DMS114 treated with DMSO at 0.1 percent for 48 hours (cell line): Measurements from ENCODE around the gene NECAB2.

Experiments
- DNase-seq: peaks from one replicate; lab custom pipeline; 2025; ENCODE audit not compliant: unreplicated experiment; lab: John Stamatoyannopoulos, UW

The NECAB2 gene

GRCh38 chr16:83951544-83951943 is 16.5 kb upstream of the NECAB2 start:
- DNase-seq = no peak

DNA sequence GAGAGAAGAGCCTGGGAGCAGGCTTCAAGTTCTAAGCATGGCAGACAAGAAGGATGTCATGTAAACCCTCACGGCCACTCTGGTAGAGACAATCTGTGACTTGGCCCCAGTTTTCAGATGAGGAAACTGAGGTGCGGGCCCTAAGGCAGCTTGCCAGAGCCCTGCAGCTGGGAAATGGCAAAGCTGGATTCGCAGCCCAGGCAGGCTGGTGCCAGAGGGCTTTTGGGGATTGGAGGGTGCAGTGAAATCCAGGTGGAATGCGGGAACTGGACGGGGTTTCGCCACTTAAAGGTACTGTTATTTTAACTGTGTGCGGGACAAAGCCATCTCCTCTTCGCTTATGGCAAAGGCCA is 15.5 kb upstream of the NECAB2 start:
- no peak for DNase-seq

DNA sequence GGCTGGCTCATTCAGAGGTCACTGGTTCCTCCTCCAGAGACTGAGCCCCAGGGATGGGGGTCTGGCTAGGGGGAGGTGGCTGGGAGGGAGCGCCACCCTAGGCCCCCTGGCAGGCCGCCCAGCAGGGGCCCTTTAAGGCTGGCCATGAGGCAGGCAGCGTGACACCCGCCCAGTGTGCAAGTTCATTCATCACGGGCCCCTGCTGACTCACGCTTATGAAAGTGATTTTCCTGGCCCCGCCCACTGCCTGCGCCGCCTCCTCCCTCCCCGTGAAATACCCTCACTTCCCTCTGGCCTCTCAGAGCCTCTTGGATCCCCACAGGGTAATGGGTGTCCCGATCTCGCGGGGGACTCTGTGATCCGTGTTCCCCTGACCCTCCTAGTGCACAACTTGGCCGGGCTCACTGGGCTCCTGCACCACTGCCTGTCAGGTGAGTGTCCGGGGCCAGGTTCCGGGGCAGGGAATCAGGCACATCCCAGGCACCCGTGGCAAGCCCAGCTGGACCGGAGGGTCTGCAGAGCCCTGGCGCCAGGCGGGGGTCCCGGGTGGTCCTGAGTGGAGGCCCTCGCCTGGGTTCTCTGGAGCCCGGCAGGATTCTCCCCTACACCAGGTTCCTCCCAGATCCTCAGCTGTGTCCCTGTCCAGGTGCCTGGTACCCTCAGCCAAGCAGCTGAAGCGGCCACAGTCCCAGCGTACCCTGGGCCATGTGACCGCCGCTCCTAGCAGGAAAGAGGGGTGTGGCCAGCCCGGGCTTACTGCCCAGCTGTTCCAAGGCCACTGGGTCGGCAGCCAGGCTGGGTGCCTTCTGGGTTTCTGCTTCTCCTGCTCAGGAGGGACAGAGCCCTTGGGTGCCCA is 14.9 kb upstream of the NECAB2 start, which contains the start of gene OSGIN1:
Gene OSGIN1 (plus strand): TSS at position 301 of the 856 bp plus-strand sequence. CDS start 4,432 bp downstream, outside the sequence.
- peak; percentile 15 for DNase-seq

DNA sequence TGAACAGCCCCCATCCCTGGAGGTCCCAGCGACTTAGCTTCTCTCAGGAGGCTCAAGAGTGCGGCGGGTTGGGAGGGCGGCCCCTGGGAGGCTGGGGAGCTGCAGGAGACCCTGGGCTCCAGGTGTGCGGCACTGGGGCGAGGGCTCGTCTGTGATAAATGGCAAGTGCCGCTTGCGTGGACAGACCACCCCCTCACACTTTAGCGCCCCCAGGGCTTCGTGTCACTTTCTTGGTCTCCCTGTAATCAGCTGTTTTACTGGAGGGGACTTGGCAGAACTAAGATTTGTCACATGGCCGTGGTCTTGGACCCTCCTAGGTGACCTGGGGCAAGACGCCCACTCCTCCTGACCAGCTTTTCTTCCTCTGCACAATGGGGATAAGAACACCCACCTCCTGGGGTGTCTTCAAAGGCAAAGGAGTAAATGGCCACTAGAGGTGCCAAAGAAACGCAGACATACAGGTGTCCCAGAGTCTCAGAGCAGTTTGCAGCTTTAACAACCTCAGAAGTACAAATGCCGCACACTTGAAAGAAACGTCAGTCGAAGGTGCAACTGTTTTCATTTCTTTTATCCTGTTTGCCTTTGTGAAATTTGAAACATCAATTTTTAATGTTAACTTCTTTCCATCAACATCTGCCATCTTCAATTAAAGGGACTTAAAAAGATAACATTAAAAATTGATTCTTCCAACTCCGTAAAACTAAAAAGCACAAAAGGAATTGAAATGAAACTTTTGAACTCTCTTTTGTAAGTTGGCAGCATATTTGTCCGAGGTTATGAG is 14.1 kb upstream of the NECAB2 start:
- no peak for DNase-seq

- no peak for DNase-seq
These were observed 13.4 kb upstream of the NECAB2 start for GRCh38 chr16:83954577-83955016.

- DNase-seq = no peak
These were observed 12.6 kb upstream of the NECAB2 start for GRCh38 chr16:83955218-83956130.

- DNase-seq = peak; percentile 70
These were observed 11.4 kb upstream of the NECAB2 start for GRCh38 chr16:83956336-83957289.

GRCh38 chr16:83957296-83957855 is 10.7 kb upstream of the NECAB2 start:
- DNase-seq = no peak

DNA sequence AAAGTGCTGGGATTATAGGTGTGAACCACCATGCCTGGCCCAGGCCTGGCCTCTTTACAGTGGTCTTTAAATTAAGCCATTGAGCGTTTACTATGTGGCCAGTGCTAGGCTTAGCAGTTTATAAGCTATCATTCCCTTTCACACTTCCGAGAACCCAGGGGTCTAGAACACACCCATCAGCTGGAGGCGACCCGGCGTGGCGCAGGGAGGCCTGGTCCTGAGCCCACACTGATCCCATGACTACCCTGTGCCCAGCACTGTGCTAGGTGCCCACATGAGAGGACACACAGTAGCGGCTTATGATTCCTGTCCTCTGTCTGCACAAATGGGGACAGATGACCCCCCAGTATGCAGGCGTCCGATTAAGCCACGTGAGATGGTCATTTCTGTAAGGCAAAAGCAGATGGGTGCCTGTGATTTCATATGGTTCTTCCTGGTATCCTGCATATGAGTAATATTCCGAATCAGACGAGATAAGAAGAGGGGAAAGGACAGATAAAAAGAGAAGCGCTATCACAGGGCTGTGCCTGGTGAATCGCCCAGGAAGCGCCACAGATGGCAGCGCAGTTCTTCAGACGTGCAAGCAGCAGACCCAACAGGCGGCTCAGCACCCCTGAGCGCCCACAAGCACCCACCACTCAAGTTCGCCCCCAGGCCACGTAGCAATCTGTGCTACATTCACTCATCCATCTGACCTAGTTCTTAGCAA is 9.8 kb upstream of the NECAB2 start:
- DNase-seq = no peak

GRCh38 chr16:83958846-83959565 is 9.0 kb upstream of the NECAB2 start:
- DNase-seq = no peak

- no peak for DNase-seq
These were observed 8.2 kb upstream of the NECAB2 start for GRCh38 chr16:83959656-83960434.

DNA sequence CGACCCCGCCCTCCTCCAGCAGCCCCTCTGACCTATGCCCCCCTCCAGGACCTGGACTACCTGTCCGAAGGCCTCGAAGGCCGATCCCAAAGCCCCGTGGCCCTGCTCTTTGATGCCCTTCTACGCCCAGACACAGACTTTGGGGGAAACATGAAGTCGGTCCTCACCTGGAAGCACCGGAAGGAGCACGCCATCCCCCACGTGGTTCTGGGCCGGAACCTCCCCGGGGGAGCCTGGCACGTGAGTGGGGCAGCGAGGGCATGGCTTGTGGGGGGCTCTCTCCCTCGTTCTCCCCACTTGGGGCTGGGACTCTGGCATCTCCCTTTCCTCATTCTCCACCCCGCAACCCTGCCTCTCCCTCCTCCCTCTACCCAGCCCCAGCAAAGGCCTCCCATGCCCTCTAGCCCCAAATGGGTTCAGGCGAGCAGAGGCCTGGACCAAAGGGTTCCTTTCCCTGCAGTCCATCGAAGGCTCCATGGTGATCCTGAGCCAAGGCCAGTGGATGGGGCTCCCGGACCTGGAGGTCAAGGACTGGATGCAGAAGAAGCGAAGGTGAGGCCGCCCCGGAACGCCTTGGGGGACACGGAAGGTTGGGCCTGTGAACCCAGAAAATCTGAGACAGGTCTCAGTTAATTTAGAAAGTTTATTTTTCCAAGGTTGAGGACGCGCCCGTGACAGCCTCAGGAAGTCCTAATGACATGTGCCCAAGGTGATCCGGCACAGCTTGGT is 7.4 kb upstream of the NECAB2 start:
- DNase-seq = no peak

DNA sequence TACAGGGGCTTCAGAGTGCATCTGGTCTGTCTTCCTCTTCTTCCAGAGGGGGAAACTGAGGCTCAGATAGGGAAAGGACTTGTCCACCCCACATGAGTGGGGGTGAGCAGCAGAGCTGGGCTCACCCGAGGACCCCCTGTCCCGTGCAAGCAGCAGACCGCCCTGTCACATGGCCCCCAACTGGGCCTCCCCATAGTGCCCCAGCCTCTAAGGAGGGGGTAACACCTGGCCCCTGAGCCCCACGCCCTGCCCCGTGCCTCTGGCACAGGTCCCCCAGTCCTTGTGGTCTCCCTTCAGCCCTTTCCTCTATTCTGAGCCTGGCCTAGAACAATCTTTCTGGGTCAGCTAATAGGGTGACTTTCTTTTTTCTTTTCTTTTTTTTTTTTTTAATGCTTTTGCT is 6.5 kb upstream of the NECAB2 start:
- no peak for DNase-seq

- DNase-seq = no peak
These were observed 4.5 kb upstream of the NECAB2 start for GRCh38 chr16:83963277-83964119.

DNA sequence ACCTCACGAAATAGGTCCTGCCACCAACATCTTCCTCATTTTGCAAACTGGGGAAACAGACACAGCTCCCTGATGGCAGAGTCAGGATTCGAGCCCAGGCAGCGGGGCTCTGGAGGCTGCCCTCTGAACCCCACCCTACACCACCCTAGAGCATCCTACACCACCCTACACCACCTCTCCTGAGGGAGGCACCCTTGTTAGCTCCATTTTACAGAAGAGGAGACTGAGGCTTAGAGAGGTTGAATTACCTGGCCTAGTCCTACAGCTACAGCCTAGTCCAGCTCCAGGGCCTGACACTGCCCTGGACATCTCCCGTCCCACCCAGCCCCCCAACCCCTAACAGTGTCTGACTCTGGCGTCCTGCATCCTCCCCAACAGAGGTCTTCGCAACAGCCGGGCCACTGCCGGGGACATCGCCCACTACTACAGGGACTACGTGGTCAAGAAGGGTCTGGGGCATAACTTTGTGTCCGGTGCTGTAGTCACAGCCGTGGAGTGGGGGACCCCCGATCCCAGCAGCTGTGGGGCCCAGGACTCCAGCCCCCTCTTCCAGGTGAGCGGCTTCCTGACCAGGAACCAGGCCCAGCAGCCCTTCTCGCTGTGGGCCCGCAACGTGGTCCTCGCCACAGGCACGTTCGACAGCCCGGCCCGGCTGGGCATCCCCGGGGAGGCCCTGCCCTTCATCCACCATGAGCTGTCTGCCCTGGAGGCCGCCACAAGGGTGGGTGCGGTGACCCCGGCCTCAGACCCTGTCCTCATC is 3.2 kb upstream of the NECAB2 start:
- DNase-seq = no peak
